HepG2 (cell line): ENCODE measurements around the gene ZSWIM7.

Experiments
- FOXM1 ChIP-seq: sonication (generic); formaldehyde crosslinking; IDR thresholded peaks from 2 replicates; pipeline ENCODE4 v1.5.0; 2020; ENCODE audit warnings: missing genetic modification reagents
- JUND ChIP-seq: sonication (generic); formaldehyde crosslinking; IDR thresholded peaks from 2 replicates; pipeline ENCODE4 v1.8.0; 2022; ENCODE audit warnings: mild to moderate bottlenecking, missing genetic modification reagents
- NBN ChIP-seq: fragments of 450-650 bp; conservative IDR thresholded peaks from 2 replicates; pipeline ENCODE4 v1.6.1; 2017
- POLR2A ChIP-seq, 2 experiments: IDR thresholded peaks; 2 replicates each; pipeline ENCODE4 v1.6.1; 2011; ENCODE audit warnings: low read depth in 2 of 2, low read length in 2 of 2, mild to moderate bottlenecking in 1 of 2, moderate library complexity in 1 of 2; ENCODE audit not compliant: insufficient read depth in 1 of 2
- TARDBP ChIP-seq: sonication (generic); formaldehyde crosslinking; IDR thresholded peaks from 2 replicates; pipeline ENCODE4 v1.8.0; 2022; ENCODE audit warnings: mild to moderate bottlenecking, missing genetic modification reagents
- TEAD3 ChIP-seq: optimal IDR thresholded peaks from 2 replicates; pipeline ENCODE3; 2016; ENCODE audit warnings: borderline replicate concordance
- ZNF234 ChIP-seq: sonication (generic); formaldehyde crosslinking; conservative IDR thresholded peaks from 2 replicates; pipeline ENCODE4 v1.5.1; 2020; ENCODE audit warnings: mild to moderate bottlenecking, missing genetic modification reagents
- TF ChIP-seq, protein P1 (sequence below): sonication (generic); formaldehyde crosslinking; IDR thresholded peaks from 2 replicates; pipeline ENCODE4 v1.8.1; 2023; ENCODE audit warnings: mild to moderate bottlenecking, missing genetic modification reagents

DNA sequence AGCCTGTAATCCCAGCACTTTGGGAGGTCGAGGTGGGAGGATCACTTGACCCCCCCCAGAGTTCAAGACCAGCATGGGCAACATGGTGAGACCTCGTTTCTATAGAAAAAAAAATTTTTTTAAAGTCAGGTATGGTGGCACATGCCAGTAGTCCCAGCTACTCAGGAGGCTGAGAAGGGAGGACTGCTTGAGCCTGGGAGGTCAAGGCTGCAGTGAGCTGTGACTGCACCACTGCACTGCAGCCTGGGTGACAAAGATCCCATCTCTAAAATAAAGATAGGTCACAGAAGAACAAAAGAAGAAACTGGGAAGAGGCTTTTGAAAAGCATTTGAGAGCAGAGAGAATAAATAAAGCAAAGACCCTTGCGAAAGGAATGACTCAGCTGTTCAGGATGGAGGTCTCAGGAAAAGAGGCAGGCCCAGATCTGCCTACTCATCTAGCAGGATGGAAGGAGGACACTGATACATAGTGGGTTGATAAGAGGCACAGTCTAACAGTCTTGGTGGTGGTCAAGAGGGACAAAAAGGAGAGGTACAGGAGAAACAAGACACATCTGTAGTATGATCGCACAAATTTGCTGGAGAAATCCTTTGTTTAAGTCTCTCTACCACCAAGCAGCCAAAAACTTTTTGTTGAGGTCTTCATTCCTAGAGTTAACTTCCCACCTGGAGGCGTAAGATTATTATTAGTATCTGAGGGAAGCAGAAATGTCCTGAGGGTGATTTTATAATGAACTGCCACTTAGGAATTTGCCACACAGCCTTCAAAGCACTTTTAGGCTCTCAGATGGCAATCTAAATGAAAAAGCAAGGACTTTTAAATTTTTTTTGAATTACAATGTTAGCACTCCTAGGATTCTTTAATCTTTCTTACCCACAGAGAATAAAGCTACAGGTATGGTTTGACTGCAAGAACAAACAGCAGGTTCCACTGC lies 17.6 kb downstream of the ZSWIM7 start:
- TF ChIP-seq FOXM1 (CRISPR knock-in tag) (no peak), POLR2A (IDR thresholded peaks at IDR 0.05; ENCODE audit: insufficient read depth in 1 of 2, low read depth in 2 of 2, low read length in 2 of 2) (no peak), TARDBP (CRISPR knock-in tag) (no peak), JUND (CRISPR knock-in tag) (no peak), TEAD3 (no peak), ZNF234 (CRISPR knock-in tag) (no peak), NBN (no peak)
- TF ChIP-seq, protein P1, sequence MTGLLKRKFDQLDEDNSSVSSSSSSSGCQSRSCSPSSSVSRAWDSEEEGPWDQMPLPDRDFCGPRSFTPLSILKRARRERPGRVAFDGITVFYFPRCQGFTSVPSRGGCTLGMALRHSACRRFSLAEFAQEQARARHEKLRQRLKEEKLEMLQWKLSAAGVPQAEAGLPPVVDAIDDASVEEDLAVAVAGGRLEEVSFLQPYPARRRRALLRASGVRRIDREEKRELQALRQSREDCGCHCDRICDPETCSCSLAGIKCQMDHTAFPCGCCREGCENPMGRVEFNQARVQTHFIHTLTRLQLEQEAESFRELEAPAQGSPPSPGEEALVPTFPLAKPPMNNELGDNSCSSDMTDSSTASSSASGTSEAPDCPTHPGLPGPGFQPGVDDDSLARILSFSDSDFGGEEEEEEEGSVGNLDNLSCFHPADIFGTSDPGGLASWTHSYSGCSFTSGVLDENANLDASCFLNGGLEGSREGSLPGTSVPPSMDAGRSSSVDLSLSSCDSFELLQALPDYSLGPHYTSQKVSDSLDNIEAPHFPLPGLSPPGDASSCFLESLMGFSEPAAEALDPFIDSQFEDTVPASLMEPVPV, result no peak
